HG03045 (cell line): ENCODE results near the gene CYB561D2.

Experiments used
- ATAC-seq: cut with Tn5 transposase; IDR thresholded peaks from one replicate; pipeline ENCODE4 v1.9.1; 2021; ENCODE audit warnings: mild to moderate bottlenecking, moderate library complexity; ENCODE audit not compliant: unreplicated experiment

Gene CYB561D2

DNA sequence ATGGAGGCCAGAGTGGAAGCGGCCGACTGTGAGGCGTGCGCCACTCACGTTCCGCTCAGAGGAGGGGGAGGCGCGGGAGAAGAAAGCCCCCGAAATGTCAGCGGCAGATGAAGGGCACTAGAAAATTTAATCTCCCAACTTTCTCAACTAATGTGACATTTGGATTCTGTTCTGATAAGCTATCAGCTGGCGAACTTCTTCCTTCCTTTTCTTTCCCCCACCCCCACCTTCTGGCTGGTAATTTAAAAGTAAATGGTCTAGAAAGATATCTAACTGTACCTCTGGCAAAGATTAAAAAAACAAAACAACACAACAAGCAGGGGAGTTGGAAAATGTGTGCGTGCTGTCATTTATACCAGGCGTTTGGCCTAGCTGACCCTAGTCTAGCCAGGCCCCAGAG lies 35.1 kb downstream of the CYB561D2 start:
- ATAC-seq = no peak

DNA sequence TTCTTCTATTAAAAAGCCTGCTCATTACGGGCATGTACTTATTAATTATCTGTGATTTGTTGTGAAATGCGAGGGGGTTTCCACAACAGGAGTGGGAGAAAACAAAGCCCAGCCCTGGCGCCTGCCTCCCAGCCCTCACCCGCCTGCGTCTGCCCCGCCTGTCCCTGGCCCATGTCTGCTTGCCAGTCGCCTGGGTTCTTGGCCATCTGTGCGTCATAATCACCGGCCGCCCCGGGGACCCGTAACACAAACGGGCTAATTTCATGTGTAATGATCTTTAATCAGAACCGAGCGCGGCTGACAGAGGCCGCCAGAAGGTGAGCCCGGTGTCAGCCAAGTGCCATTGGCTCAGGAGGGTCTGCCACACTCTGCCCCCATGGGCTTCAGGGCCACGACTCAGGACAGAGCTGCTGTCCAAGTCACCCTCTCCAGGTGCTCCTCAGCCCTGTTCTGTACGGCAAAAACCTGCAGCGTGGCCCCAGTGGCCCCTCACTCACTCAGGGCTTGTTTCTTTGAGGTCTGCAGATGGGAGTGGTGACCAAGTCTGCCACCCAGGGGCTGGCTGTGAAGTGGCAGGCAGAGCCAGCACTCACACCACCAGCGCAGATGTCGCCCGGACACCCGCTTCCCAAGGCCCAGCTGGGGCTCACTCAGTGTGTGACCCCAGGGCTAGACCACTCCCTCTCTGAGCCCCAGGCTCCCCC lies 37.5 kb downstream of the CYB561D2 start:
- no peak for ATAC-seq

- no peak for ATAC-seq
These were observed 38.2 kb downstream of the CYB561D2 start for GRCh38 chr3:50388720-50389413.

DNA sequence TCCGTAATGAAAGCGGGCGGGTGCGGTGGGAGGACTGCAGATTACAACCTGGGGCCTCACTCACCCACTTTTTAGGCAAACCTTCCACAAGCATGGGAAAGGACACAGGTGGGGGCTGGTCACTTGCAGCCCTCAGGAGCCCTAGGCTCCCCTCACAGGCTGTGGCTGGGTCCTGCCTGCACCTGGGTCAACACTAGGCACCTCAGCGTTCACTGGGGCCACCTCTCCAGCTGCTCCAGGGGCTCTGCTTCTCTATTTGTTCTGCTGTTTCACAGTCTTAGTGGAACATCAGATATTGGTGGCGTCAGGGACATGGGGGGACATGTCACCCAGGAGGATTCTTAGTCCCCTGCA lies 38.7 kb downstream of the CYB561D2 start:
- no peak for ATAC-seq

- no peak for ATAC-seq
These were observed 40.0 kb downstream of the CYB561D2 start for GRCh38 chr3:50390508-50391224.

DNA sequence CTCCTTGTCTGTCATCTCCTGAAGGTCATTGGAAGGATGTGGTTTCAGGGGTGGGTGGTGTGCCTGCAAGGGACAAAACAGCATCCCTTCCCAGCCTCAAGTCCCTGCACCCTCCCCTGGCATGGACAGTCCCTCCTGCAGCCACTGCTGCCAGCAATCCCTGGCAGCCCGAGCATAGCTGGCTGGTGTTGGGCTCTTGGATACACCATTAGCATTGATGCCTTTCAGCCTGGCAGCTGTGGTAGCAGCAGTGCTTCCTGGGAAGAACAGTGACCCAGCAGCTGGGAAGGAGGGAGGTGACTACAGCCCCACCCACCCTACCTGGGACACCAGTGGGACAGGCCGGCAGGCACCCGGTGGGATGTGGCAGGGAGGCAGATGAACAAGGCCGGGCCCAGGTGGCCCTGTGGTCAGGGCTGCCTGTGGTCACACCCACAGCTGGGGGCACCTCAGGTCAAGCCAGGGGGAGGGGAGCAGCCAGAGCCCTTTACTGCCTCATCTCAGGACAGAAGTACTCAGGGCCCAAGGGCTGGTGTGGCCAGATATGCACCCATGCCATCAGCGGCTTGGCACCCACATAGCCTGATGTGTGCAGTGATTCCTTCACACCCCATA lies 41.5 kb downstream of the CYB561D2 start:
- no peak for ATAC-seq

GRCh38 chr3:50393061-50393460 lies 42.4 kb downstream of the CYB561D2 start:
- no peak for ATAC-seq

GRCh38 chr3:50395070-50395860 lies 44.6 kb downstream of the CYB561D2 start:
- ATAC-seq = no peak

DNA sequence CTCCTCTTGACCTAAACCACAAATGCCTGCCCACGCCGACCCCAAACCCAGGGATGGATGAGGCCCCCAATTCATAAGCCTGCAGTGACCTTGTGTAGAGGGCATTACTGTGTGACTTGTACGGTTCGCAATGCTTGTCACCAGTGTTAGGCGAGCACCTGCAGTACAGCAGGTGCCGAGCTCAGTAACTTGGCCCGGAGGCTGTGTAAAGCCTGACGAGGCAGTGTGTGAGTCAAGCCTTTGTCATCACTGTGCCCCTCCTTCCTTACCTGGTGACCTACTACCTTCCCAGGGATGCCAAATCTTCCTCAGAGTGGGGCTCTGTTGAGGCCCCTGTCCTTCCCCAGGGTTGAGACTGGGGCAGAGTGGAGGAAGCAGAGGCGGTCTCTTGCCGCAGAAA lies 45.8 kb downstream of the CYB561D2 start:
- no peak for ATAC-seq

GRCh38 chr3:50401978-50402595 lies 51.4 kb downstream of the CYB561D2 start:
- ATAC-seq = no peak
